H1 (cell line): ENCODE results near the gene ITPK1. TPM values are rescaled to one million over a fixed set of nuclear protein-coding genes. Genes with fewer than 3 reads are reported as not detected.

Experiments
- CTCF ChIA-PET: fragments of 300-600 bp; sonication (Branson Sonifier 250); formaldehyde crosslinking; loops from one replicate; lab custom pipeline; 2021; ENCODE audit not compliant: partially characterized antibody; lab: Charles Lee
- POLR2A ChIA-PET: fragments of 300-600 bp; sonication (Branson Sonifier 250); formaldehyde crosslinking; loops from one replicate; lab custom pipeline; 2021; ENCODE audit warnings: inconsistent platforms; ENCODE audit not compliant: partially characterized antibody; lab: Charles Lee
- DNase-seq, 2 experiments: peaks; one replicate each; pipeline versions ENCODE4 v3.0.0 to v3.0.0-alpha.2; 2010 to 2022; ENCODE audit warnings: low spot score in 2 of 2, low read depth in 1 of 2, mixed read lengths in 1 of 2
- FAIRE-seq: peaks from 2 replicates; lab custom pipeline; 2011; peaks lifted over from hg19 to GRCh38; lab: Jason Lieb, UNC
- H2AFZ ChIP-seq: 2 replicates; pipeline ENCODE4 v1.8.1; 2012; ENCODE audit warnings: low read length, inconsistent platforms
- H2AK5ac ChIP-seq: 2 replicates; pipeline ENCODE4 v1.6.1; 2013; ENCODE audit warnings: low read depth, low read length
- H2BK120ac ChIP-seq: replicated peaks from 2 replicates; pipeline ENCODE3; 2013; ENCODE audit warnings: low read depth, low read length, inconsistent platforms
- H2BK12ac ChIP-seq: 2 replicates; pipeline ENCODE4 v1.6.1; 2013; ENCODE audit warnings: low read depth, low read length
- H2BK15ac ChIP-seq: 2 replicates; pipeline ENCODE4 v1.6.1; 2013; ENCODE audit warnings: low read length
- H2BK20ac ChIP-seq: 2 replicates; pipeline ENCODE4 v1.6.1; 2013; ENCODE audit warnings: low read length
- H2BK5ac ChIP-seq: 2 replicates; pipeline ENCODE4 v1.6.1; 2013; ENCODE audit warnings: low read depth, low read length
- H3K14ac ChIP-seq: 2 replicates; pipeline ENCODE4 v1.6.1; 2013; ENCODE audit warnings: inconsistent platforms; ENCODE audit not compliant: insufficient read length
- H3K18ac ChIP-seq: 2 replicates; pipeline ENCODE4 v1.6.1; 2013; ENCODE audit warnings: low read length; ENCODE audit errors: extremely low read depth
- H3K23ac ChIP-seq: 2 replicates; pipeline ENCODE4 v1.6.1; 2013; ENCODE audit warnings: inconsistent platforms; ENCODE audit not compliant: insufficient read length
- H3K23me2 ChIP-seq: 2 replicates; pipeline ENCODE4 v1.6.1; 2013; ENCODE audit warnings: low read depth, low read length
- H3K27ac ChIP-seq: 2 replicates; pipeline ENCODE4 v1.6.1; 2011; ENCODE audit warnings: low read depth, low read length, inconsistent platforms
- H3K27me3 ChIP-seq, 4 experiments: replicated peaks in 1 of 4; 1 replicate in 1 of 4; 2 replicates in 3 of 4; pipeline versions ENCODE4 v1.6.1 to v1.8.1; 2011 to 2013; ENCODE audit warnings: low read length in 3 of 4, mild to moderate bottlenecking in 3 of 4, inconsistent platforms in 2 of 4, mixed read lengths in 2 of 4, moderate library complexity in 1 of 4; ENCODE audit not compliant: control insufficient read depth in 3 of 4, insufficient read depth in 3 of 4; ENCODE audit errors: extremely low read depth in 1 of 4
- H3K36me3 ChIP-seq, 4 experiments: 2 replicates each; pipeline versions ENCODE4 v1.6.1 to v1.8.1; 2011 to 2013; ENCODE audit warnings: mild to moderate bottlenecking in 4 of 4, low read length in 3 of 4, moderate library complexity in 2 of 4, control low read depth in 1 of 4, inconsistent platforms in 1 of 4; ENCODE audit not compliant: insufficient read depth in 4 of 4, control insufficient read depth in 2 of 4
- H3K4ac ChIP-seq: replicated peaks from 2 replicates; pipeline ENCODE3; 2013; ENCODE audit warnings: low read length, low read depth, mixed read lengths, inconsistent platforms; ENCODE audit not compliant: insufficient read length
- H3K4me1 ChIP-seq, 4 experiments: replicated peaks in 1 of 4; 1 replicate in 1 of 4; 2 replicates in 3 of 4; pipeline versions ENCODE4 v1.6.1 to v1.8.1; 2011 to 2013; ENCODE audit warnings: low read length in 3 of 4, inconsistent platforms in 2 of 4, mixed read lengths in 1 of 4; ENCODE audit not compliant: insufficient read depth in 4 of 4, control insufficient read depth in 3 of 4
- H3K4me2 ChIP-seq, 2 experiments: 2 replicates each; pipeline versions ENCODE4 v1.6.1 to v1.8.1; 2011 to 2013; ENCODE audit warnings: low read depth in 2 of 2, low read length in 2 of 2, control low read depth in 1 of 2, inconsistent platforms in 1 of 2, mild to moderate bottlenecking in 1 of 2; ENCODE audit not compliant: insufficient read depth in 1 of 2
- H3K4me3 ChIP-seq, 4 experiments: fragments of 200-600, 300-600 bp in 1 of 4; sonication (generic), shearing (Covaris generic), sonication (Bioruptor Twin) in 1 of 4; 2 replicates each; pipeline versions ENCODE4 v1.5.1 to v1.8.1; 2011 to 2016; ENCODE audit warnings: low read length in 4 of 4, low read depth in 3 of 4, control low read depth in 2 of 4, inconsistent platforms in 2 of 4, mild to moderate bottlenecking in 2 of 4, mixed read lengths in 1 of 4, moderate library complexity in 1 of 4; ENCODE audit not compliant: insufficient read depth in 2 of 4; ENCODE audit errors: extremely low read depth in 1 of 4
- H3K56ac ChIP-seq: replicated peaks from 2 replicates; pipeline ENCODE3; 2013; ENCODE audit warnings: low read depth, mild to moderate bottlenecking, mixed read lengths, low read length, inconsistent platforms; ENCODE audit not compliant: insufficient read length
- H3K79me1 ChIP-seq: 2 replicates; pipeline ENCODE4 v1.6.1; 2013; ENCODE audit warnings: low read depth, low read length, control low read depth
- H3K79me2 ChIP-seq, 2 experiments: 2 replicates each; pipeline versions ENCODE4 v1.6.1 to v1.8.1; 2012 to 2013; ENCODE audit warnings: low read length in 2 of 2, mild to moderate bottlenecking in 2 of 2, inconsistent platforms in 1 of 2; ENCODE audit not compliant: insufficient read depth in 2 of 2, control insufficient read depth in 1 of 2
- H3K9ac ChIP-seq, 4 experiments: replicated peaks in 1 of 4; 1 replicate in 1 of 4; 2 replicates in 3 of 4; pipeline versions ENCODE4 v1.6.1 to v1.8.1; 2011 to 2013; ENCODE audit warnings: low read depth in 3 of 4, low read length in 3 of 4, control low read depth in 2 of 4, mild to moderate bottlenecking in 2 of 4, moderate library complexity in 2 of 4, inconsistent platforms in 1 of 4; ENCODE audit errors: extremely low read depth in 1 of 4
- H3K9me3 ChIP-seq, 2 experiments: 2 replicates each; pipeline versions ENCODE4 v1.6.1 to v1.8.1; 2012 to 2013; ENCODE audit warnings: mild to moderate bottlenecking in 2 of 2, moderate library complexity in 2 of 2, control low read depth in 1 of 2, inconsistent platforms in 1 of 2, low read depth in 1 of 2, low read length in 1 of 2, mixed read lengths in 1 of 2; ENCODE audit not compliant: insufficient read depth in 2 of 2
- H4K20me1 ChIP-seq, 2 experiments: replicated peaks in 1 of 2; 2 replicates each; pipeline versions ENCODE3 to v1.8.1; 2011 to 2013; ENCODE audit warnings: inconsistent platforms in 2 of 2, low read length in 2 of 2, mild to moderate bottlenecking in 1 of 2; ENCODE audit not compliant: insufficient read depth in 2 of 2, control insufficient read depth in 1 of 2
- H4K5ac ChIP-seq: 2 replicates; pipeline ENCODE4 v1.6.1; 2013; ENCODE audit warnings: low read length, low read depth, mixed read lengths, inconsistent platforms; ENCODE audit not compliant: insufficient read length
- H4K8ac ChIP-seq: 2 replicates; pipeline ENCODE4 v1.8.0; 2013; ENCODE audit warnings: mild to moderate bottlenecking, moderate library complexity, low read length, inconsistent platforms; ENCODE audit not compliant: insufficient read depth; ENCODE audit errors: extremely low read depth
- H4K91ac ChIP-seq: replicated peaks from 2 replicates; pipeline ENCODE3; 2013; ENCODE audit warnings: low read length, mixed read lengths, inconsistent platforms; ENCODE audit not compliant: insufficient read length
- BACH1 ChIP-seq: IDR thresholded peaks from 2 replicates; pipeline ENCODE4 v1.6.1; 2012; ENCODE audit warnings: low read length, improper control_type of control experiment
- FOSL1 ChIP-seq: IDR thresholded peaks from 2 replicates; pipeline ENCODE4 v1.6.1; 2011; ENCODE audit warnings: mild to moderate bottlenecking, low read depth, low read length, moderate library complexity; ENCODE audit not compliant: insufficient read depth
- POLR2A ChIP-seq, 2 experiments: IDR thresholded peaks; 1 replicate in 1 of 2; 2 replicates in 1 of 2; pipeline ENCODE4 v1.6.1; 2011; ENCODE audit warnings: low read depth in 2 of 2, low read length in 2 of 2, mild to moderate bottlenecking in 2 of 2; ENCODE audit errors: control extremely low read depth in 1 of 2
- POU5F1 ChIP-seq: IDR thresholded peaks from 2 replicates; pipeline ENCODE4 v1.6.1; 2011; ENCODE audit warnings: low read depth, mild to moderate bottlenecking, low read length, moderate library complexity
- WGBS, 2 experiments: shearing (Covaris generic) in 1 of 2; methylation state at CpG; one replicate each; pipeline versions ENCODE4 v1.1.6 to v1.1.7; 2013 to 2015; ENCODE audit warnings: low lambda C conversion rate in 2 of 2, mixed read lengths in 2 of 2, inconsistent platforms in 1 of 2, low coverage in 1 of 2, missing lambda C conversion rate in 1 of 2; ENCODE audit not compliant: insufficient replicate concordance in 2 of 2, insufficient coverage in 1 of 2, insufficient read length in 1 of 2; ENCODE audit errors: extremely low coverage in 1 of 2, missing lambda C conversion rate in 1 of 2; 5-methylcytosine and 5-hydroxymethylcytosine counted together
- polyA plus RNA-seq, 7 experiments: library from polyadenylated mRNA; depleted of rRNA in 3 of 7; stranded (reverse) in 5 of 7; unstranded in 2 of 7; fragments of >200 nt in 5 of 7; fragments of 200-250 nt in 2 of 7; gene quantifications; 1 replicate in 5 of 7; 2 replicates in 1 of 7; 4 replicates in 1 of 7; pipeline versions ENCODE4 v1.2.1 to v1.2.3, GENCODE V29; 2011 to 2013; ENCODE audit warnings: missing spikeins in 2 of 7, mixed read lengths in 2 of 7
- total RNA-seq: library from RNA; stranded (reverse); fragmentation: NEBNext Ultra II Directional; extraction: Animal tissue kit (Norgen Biotek cat#: 25700); gene quantifications from 2 replicates; pipeline ENCODE4 v1.2.1, GENCODE V29; 2021

ITPK1 gene
- total and polyA plus RNA-seq, 2 of the 8 experiments (the other 6 are each of a cell fraction or from before 2014, with no cell fraction given) = 108 to 143 TPM

DNA sequence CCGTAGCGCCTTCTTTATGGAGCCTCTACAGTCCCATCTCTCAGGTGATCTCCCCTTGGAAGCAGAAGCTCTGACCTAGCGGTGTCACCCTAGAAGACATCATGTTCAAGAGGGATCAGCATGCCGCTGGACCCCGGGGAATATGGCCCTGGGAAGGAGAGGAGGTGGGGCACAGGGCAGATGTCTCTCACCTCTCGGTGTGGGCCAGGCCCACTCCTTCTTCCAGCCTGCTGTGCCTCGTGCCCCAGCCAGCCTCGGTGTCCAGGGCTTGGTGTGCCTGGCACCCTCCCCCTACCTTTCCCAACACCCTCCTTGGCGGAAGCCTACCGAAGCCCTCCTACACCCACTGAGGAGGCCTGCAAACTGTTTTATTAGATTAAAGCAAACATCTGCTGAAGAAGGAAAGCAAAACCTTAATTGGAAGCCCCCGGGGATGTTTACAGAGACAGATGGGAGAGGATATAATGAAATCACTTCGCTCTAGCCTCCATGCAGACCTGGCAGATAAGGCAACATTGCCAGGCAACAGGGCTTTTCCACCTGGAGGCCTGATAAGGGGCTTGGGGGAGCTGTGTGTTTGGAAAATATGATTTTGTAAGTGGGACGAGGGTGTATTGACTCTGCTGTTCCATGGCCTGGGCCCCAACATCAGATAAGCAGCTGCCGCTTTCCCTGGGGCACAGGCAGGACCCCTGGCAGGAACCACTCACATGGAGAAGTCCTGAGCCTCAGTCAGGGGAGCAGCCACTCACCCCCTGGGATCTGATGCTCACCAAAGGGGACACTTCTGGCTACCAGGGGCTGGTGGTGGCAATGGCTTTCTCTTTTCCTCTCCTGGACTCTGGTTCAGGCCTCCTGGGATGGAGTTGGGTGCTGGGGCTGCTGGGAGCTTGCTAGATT is 198.4 kb downstream of the ITPK1 start:
- WGBS, 2 experiments = 87% methylated on average over 14 of the region's 14 CpGs; no CpG with 5 or more reads in 1 of the 2 experiments
- no peak overlapping the region for H4K5ac ChIP-seq
- ChIA-PET CTCF (interaction anchor here (1.4 to 2.4 kb wide), 3 partner anchors 10 to 275 kb away, joined by 3 to 10 read pairs (median 6); no protein-coding TSS in a partner anchor), POLR2A (no interaction called here)
- no peak overlapping the region for H2BK5ac ChIP-seq
- no peaks in the 10 kb centered on the region for H3K79me1 ChIP-seq
- H3K14ac ChIP-seq = no peak overlapping the region
- H3K4me2 ChIP-seq = no peak overlapping the region
- TF ChIP-seq POLR2A (IDR thresholded peaks at IDR 0.05; ENCODE audit: control extremely low read depth in 1 of 2, low read depth in 2 of 2, low read length in 2 of 2) = no peak
- no peak for TF ChIP-seq FOSL1
- no peak for TF ChIP-seq POU5F1
- TF ChIP-seq BACH1 = no peak
- no peaks in the 10 kb centered on the region for H3K36me3 ChIP-seq
- H3K27me3 ChIP-seq = peaks cover 0 to 11% (median 2%) of the 10 kb centered on the region in 4 experiments; a peak in 3 of 7 replicates
- H4K20me1 ChIP-seq = peaks cover 0 to 3% of the 10 kb centered on the region in 2 experiments
- H3K27ac ChIP-seq = no peak overlapping the region
- H3K23me2 ChIP-seq = no peaks in the 10 kb centered on the region
- H3K9ac ChIP-seq = no peak overlapping the region
- no peak overlapping the region for H3K4ac ChIP-seq
- FAIRE-seq = no peak
- peaks cover 0 to 3% of the 10 kb centered on the region in 2 experiments; a peak in 1 of 4 replicates for H3K9me3 ChIP-seq
- no peak overlapping the region for H2BK15ac ChIP-seq
- no peak for DNase-seq
- no peak overlapping the region for H2AFZ ChIP-seq
- H2BK12ac ChIP-seq = no peak overlapping the region
- no peak overlapping the region for H3K4me3 ChIP-seq
- H4K91ac ChIP-seq = no peak overlapping the region
- no peak overlapping the region for H3K18ac ChIP-seq
- H2BK120ac ChIP-seq = no peak overlapping the region
- H2BK20ac ChIP-seq = no peak overlapping the region
- no peak overlapping the region for H2AK5ac ChIP-seq
- no peaks in the 10 kb centered on the region for H3K4me1 ChIP-seq
- H3K23ac ChIP-seq = no peak overlapping the region
- no peak overlapping the region for H3K56ac ChIP-seq
- H3K79me2 ChIP-seq = no peaks in the 10 kb centered on the region
- H4K8ac ChIP-seq = no peak overlapping the region
